Inflammatory macrophage treated with lipopolysaccharide for 1 hour (primary cell): ENCODE data around the gene FUT8.
"Not testable (repeated sequence)": the region's sequence is repeated elsewhere in the genome, so short reads cannot be mapped to it uniquely, and the experiment has no call there.

ENCODE experiments used
- DNase-seq, 2 donors: peaks; one replicate each; pipeline ENCODE4 v3.0.0-alpha.2; 2020 to 2022

FUT8 gene

DNA sequence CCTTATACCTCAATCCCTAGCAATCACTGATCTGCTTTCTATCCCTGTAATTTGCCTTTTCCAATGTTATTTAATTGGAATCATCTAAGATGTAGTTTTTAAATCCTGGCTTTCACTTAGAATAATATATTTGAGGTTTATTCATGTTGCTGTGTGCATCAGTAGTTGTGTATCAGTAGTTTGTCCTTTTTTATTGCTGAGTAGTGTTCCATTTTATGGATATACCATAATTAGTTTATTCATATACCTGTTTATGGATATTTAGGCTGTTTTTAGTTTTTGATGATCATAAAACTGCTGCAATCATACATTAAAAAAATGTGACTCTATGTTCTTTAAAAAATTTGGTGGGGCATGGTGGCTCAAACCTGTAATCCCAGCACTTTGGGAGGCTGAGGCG, 43.7 kb downstream of the FUT8 start:
- no peak for DNase-seq

DNA sequence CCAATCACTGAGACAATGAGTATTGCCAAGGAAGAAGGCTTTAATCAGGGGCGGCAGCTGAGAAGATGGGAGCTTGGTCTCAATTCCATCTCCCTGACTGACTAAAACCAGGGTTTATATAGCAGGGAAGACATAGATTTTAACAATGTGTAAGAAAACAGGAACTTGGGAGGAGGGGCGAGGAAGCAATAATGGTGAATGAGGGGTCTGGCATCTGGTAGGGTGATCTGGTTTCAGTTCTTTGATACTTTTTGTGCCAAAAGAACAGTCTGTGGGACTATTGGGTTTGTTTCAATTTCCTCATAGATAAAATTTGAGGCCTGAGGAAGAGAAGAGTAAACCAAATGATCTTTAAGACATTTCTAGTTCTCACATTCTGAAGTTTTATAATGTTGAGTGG, 49.2 kb downstream of the FUT8 start:
- no peak for DNase-seq

DNA sequence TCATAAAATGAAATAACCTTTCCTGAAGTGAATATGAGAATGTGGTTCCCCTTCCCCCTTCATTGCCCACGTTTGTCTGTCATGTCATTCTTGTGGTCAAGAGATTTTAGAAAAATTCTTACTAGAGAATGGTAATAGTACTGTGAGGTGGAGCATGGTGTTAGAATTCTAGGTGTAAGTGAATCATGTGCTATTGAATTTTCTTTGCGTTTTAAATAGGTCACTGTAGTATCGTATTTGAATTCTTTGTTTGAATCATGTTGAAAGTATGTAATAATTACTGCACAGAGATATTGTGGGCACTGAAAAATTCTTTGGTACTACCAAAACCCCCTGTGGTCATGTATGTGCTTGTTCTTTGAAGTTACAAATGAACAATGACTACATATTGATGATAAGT, 49.9 kb downstream of the FUT8 start:
- DNase-seq: no peak

DNA sequence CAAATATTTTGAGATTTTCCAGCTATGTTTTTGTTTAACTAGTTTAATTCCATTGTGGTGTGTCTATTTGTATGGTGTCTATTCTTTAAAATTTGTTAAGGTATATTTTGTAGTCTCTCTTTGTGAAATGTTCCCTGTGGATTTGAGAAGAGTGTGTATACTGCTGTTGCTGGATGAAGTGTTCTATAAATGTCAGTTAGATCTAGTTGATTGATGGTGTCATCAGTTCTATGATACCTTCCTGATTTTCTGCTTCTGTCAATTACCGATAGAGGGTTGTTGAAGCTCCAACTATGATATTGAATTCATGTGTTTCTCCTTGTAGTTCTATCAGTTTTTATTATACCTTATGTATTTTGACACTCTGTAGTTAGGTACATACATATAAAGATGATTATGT, 53.1 kb downstream of the FUT8 start:
- DNase-seq: no peak

DNA sequence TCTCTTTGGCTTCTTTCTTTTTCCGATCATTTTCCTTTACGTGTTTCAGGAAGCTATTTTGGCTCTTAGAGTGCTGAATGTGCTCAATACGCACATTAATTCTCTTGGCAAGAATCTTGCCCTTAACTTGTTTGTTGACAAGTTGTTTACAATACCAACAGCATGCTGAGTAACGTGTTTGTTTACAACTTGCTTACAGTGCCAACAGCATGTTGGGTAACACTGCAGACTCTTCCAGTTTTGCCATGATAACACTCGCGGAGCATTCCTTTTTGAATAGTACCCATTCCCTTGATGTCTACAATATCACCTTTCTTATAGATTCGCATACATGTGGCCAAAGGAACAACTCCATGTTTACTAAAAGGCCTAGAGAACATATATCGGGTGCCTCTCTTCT, 55.4 kb downstream of the FUT8 start:
- not testable (repeated sequence) for DNase-seq

DNA sequence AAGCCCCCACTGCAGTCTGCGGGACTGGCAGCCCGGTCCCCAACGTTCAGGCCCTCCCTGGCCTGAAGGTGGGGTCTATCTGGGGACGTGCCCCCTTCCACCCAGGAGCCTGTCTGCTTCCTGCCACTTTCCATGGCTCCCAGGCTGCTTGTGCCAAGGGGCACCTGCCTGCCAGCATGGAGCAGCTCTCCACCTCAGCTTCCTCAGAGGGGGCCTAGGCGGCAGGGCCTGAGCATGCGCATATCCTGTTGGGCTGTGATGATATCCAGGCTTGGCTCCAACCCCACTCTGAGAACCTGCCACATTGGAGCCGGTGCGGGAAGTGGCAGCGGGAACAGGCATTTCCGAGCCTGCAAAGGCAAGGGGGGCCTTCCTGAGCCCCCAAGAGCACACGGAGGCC, 57.4 kb downstream of the FUT8 start:
- DNase-seq: no peak

DNA sequence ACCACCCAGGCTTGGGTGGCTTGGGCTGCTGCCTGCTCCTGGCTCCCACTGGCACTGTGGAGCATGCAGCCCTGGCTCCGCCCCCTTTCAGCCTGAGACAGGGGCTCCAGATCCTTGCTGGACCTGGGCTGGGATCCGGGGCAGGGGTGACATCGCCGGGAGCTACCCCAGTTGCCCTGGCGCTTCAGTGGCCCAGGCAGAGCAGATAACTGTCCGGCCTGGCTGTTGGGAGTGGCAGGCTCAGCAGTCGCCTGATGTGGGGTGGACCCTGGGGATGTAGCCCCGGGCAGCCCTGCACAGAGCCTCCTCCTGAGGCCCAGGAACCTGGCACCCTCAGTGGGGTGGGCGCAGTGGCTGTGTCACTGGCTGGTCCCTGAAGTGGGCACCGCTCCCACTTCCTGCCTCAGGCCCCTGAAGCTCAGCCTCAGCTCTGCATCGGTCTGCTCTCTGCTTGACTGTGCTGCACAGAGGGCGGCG, 57.9 kb downstream of the FUT8 start:
- DNase-seq: no peak

DNA sequence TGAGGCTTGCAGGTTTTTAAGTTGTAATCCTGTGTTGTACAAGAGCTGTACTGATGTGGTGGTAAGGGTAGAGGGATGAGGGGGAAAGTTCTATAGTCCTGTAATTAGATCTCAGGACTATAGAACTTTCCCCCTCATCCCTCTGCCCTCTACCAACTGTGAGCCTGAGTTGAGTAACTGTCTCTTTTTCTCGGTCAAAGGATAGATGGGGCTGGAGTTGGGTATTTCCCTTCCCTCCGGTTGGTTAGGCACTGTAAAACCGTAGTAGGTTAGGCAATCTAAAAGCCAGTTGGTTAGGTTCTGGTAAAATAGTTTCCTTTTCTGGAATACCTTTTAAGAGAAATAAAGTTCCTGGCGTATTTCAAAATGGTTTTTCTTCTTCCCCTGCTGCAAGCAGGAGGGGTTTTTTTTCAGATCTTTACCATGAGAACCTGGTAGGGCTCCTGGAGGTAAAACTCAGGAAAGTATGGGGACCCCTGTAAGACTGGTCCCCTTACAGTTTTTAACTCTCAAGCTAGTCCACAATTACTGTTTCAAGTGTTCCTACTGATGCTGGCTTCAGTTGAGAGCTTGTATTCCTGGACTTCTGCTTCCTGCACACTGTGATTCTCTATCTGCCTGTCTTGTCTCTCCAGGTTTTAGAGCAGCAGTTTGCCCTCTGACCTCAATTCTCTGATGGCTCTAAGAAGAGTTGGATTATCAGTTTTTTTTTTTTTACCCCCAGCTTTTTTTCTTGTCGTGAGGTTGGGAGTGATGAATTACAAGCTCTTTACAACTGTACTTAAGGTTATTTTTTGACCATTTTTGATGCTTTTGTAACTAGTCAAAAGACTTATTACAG, 58.7 kb downstream of the FUT8 start:
- no peak for DNase-seq

DNA sequence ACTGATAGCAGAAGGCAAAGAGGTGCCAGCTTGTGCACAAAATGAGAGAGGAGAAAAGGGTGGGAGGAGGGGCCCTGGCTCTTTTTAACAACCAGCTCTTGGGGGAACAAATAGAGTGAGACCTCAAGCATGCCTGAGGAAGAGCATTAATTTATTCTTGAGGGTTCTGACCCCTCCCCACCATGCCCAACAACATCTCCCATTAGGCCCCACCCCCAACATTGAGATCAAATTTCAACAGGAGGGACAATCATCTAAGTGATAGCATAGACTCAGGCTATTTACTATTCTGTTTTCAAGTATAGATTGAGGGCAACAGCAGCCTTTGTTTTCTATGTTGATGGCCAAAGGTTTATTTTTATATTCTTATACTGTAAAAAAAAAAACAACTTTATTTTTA, 59.7 kb downstream of the FUT8 start:
- DNase-seq: no peak

DNA sequence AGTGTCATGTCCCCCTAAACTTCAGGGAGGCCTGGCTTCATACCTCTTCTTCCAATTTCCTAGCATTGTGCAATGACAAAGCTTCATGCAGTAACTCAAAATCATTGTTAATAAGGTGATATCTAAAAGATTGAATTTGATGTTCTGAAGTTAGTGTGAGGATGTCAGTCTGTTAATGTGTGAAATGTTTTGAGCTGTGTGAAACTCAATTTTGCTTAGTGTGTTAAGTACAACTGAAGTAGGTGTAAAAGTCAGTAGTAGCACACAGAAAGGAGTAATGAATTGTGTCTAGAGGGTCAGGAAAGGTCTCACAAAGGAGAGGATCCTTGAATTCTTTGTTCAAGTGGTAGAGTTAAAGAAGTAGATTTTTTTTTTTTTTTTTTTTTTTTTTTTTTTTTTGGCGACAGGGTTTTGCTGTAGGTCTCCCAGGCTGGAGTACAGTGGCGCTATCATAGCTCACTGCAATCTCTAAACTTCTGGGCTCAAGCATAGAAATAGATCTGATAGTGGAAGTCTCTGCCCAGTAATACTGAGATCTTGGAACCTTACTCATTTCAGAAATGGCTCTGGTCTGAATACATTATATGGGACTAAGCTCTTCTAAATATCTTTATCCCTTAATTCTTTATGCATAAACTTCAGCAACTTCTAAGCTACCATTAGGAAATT, 63.9 kb downstream of the FUT8 start:
- DNase-seq: no peak

DNA sequence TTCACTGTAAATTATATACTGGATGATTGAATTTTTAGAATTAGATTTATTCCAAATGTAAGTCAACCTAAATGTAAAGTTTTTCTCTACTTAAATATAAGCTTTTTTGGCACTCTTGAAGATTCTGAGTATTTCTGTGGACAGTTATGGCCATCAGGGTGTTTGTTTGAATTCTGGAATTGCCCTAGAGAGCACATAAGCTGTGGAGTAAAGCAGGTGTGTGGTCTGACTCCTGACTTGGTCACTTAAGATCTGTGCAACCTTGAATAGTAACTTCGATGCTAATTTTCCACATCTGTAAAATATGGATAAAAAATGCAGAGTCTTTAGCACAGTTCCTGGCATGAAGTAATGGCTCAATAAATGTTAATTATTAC, 64.4 kb downstream of the FUT8 start:
- DNase-seq: no peak

DNA sequence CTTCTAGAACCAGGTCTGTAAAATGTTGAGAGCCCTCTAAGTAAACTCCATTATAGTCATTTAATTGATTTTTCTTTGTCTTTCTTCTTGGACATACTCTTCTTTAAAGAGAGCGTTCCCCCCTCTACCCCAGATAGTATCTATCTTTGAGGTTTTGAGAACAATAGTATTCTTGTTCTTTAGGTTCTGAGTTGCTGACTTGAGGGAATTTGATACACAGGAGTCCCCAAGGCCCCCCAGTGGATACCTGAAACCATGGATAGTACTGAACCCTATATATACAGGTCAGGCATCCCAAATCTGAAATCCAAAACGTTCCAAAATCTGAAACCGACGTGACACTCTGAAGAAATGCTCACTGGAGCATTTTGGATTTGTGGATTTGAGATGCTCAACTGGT, 65.5 kb downstream of the FUT8 start:
- no peak for DNase-seq

DNA sequence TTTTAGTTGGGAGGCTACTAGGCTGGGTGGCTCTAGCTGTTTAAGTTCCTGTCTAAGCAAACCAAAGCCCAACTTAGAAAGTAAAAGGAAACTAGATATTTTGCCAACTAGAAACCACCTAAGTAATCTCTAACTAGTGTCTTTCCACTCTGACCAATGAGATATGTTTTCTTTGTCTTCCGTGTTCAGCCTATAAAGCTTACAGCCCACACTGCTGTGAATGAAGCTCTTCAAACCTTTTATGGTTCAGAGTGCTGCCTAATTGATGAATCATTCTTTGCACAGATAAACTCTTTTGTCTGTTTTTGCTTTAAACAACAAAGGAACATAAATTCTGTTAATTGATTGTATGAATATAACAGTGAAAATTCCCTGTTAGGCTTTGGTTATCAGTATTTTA, 66.1 kb downstream of the FUT8 start:
- no peak for DNase-seq

DNA sequence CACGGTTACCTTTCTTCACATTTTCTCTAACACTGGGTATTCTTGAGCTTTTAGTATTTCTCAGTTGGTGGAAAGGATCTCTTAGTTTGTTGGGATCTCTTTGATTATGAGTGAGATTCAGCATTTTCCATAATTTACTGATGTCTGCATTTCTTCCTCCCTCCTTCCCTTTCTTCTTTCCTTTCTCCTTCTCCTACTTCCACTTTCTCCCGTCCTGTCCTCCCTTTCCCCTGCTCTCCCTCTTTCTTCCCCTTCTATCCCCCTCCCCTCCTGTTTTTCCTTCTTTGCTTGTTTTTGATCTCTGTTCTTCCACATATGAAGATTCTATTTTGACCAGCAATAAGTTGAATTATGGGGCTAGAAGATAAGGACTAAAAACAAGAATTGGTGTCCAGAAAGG, 66.9 kb downstream of the FUT8 start:
- no peak for DNase-seq

DNA sequence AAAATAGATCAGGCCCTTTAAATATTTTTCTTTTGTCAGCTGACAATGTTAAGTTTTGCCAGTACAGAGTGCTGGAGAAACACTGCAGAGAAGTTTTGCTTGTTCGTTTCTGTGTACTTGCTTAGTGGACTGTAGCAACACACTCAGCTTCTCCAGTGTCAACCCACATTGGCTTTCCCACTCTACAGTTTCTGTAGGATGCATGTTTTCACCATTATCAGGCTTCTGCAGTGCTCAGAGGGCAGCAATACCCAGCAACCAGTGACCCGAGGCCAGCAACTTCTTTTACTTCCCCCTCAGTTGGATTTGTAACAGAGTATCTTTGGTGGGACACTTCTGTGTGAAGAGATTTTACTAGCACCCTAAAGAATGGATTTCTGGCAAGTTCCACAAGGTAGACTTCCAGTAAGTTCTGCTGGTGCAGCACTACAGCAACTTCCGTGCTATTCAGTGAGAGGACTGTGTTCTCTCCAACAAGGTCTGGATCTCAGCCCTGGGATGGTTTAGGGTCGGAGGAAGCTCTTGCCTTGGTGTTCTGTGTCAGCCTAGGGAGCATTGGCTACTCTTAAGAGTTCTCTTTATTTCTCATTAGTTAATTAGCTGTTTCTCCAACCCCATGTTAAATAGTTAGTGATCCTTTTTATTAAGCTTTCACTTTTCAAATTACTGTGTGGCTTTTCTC, 70.4 kb downstream of the FUT8 start:
- no peak for DNase-seq

DNA sequence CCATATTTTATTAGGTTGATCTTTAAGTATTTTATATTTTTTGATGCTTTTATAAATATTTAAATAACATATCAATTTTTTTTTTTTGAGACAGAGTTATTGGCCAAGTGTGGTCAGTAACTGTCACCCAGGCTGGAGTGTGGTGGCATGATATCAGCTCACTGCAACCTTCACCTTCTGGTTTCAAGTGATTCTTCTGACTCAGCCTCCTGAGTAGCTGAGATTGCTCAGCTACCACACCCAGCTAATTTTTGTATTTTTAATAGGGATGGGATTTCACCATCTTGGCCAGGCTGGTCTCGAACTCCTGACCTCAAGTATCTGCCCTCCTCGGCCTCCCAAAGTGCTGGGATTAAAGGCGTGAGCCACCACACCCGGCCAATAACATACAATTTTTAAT, 71.1 kb downstream of the FUT8 start:
- DNase-seq: no peak

DNA sequence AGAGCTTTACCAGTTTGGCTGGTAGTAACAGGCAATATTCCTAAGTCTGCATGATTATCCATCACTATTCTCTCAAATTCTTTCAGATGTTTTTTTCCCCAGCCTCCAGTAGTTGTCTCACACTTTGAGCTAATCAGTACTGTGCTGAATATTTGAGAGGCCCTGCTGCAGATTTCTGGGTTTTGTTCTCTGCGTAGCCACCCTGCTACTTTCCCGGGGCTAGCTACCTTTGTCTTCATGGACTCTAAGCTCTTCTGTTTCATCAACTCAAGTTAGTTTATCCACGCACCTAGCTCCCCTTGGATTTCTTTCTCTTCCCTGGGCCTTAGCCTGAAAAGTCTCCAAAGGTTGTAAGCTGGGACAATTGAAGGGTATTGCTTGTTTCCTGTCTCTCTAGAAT, 73.0 kb downstream of the FUT8 start:
- DNase-seq: no peak

DNA sequence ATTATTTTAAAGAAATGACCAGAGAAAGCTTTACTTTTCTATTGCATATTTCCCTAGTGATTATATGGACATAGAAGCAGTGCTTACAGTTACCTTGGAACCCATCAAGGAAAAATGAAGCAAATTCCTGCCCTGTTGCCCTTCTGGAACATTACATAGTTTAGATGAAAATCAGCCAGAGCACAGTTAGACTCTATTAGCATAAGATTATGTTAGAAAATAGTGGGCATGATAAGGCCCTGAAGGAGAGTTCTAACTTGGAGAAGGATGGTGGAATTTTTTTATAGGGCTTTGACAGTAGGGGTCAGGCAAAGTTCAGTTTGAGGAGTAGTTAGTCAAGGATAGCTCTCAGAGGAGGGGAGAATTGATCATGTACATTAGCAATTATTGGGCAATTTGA, 74.3 kb downstream of the FUT8 start:
- no peak for DNase-seq

DNA sequence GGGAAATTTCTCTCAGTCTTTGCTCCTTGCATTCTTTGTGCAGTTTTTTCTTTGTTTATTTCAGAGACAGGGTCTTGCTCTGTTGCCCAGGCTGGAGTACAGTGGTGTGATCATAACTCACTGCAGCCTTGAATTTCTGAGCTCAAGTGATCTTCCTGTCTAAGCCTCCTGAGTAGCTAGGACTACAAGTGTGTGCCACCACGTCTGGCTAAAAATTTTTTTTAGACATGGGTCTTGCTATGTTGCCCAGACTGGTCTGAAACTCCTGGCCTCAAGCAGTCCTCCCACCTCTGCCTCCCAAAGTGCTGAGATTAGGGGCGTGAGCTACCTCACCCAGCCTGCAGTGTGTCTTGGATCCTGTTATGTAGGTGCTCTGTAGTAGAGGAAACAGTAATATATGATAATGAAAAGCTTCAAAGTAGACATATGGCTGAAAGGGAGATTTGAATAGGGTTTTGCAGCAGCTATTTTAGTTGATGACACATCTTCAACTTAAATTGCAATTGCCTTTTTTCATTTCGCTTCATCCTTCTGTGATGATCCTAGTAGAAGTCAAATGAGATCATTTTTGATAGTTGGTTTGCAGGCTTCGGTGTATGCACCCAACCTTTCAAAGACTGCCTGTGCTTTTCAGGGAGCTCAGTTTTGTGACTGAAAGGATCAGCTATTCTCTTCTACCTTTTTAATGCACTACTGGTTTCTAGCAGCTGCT, 75.4 kb downstream of the FUT8 start:
- no peak for DNase-seq

DNA sequence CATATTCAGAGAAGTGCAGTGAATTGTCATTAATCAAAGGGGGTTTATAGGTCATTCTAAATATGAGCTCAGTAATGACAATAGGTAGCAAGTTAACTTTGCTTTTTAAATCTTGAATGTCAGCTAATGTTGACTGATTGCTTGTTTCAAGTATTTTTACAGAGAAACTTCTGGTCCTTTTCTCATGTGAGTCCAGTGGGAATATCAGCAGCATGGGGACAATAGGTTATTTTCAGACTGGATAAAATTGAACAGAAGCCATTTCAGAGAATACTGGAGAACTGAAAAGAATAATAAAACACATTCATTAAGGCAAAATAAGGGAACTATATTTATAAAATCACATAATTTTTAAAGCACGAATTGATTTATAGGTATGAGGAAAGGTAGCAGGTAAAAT, 78.7 kb downstream of the FUT8 start:
- DNase-seq: no peak

DNA sequence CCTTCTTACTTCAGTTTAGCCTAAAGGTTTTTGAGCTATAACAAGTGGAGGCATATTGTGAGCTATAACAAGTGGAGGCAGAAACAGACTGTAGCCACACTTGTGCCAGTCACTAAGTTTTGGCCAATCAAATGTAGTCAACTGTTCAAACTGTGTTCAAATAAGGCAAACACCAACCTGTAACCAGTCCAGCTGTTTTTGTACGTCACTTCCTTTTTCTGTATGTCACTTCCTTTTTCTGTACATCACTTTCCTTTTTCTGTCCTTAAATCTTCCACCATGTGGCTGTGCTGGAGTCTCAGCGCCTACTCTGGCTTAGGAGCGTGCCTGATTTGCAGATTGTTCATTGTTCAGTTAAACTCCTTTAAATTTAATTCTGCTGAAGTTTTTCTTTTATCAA, 79.7 kb downstream of the FUT8 start:
- peak in 1 of 2 donors; percentile 44 for DNase-seq

DNA sequence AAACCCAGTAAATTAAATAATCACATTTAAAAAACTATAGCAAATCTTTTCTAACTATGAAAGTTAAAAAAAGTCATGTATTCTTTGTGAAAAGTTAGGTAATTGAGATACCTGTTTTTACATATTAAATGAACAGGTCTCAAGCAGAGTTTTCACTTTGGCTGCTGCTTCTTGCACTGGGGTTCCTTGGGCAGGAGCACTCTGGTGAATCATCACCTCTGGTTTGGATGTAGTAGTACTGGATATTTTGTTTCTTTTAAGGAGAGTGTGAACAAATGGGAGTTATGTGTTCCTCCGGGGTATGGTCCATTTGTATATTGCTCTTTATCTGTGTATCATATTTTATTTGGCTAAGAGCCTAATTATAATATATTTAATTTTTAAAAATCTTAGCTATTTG, 82.7 kb downstream of the FUT8 start:
- DNase-seq: no peak
